NCI-H82 (cell line): ENCODE results near the gene FAM3A.
"Not testable (repeated sequence)": the region's sequence is repeated elsewhere in the genome, so short reads cannot be mapped to it uniquely, and the experiment has no call there.

Source experiments
- DNase-seq: peaks from one replicate; lab custom pipeline; 2025; lab: John Stamatoyannopoulos, UW

FAM3A gene

DNA sequence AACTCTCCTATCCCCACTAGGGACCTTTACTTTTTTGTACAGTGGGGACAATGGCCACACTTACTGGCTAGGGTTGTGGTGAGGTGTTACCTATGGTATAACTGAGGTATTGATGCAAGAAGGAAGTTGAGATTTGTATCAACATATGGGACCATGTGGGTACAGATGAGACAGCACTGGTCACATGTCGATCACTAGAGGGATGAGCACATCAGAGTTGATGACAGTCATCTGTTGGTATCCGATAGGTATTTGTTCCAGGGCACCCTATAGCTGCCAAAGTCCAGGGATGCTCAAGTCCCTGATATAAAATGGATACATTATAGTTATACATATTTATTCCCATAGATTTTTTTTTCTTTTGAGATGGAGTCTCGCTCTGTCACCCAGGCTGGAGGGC, 13.0 kb downstream of the FAM3A start:
- DNase-seq, result no peak

DNA sequence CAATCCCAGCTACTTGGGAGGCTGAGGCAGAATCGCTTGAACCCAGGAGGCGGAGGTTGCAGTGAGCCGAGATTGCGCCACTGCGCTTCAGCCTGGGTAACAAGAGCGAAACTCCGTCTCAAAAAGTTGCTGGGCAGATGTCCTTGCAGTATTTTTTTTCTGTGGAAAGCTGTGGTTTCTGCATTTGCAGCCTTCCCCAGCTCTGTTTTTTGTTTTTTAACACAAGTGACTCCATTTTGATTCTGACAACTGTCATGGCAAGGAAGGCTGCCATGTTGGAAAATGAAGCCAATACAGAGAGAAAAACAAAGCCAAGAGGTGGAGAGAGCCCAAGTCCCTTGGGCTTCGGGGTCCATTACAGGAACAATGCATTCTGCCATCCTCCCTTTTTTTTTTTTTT, 13.9 kb downstream of the FAM3A start:
- no peak for DNase-seq

DNA sequence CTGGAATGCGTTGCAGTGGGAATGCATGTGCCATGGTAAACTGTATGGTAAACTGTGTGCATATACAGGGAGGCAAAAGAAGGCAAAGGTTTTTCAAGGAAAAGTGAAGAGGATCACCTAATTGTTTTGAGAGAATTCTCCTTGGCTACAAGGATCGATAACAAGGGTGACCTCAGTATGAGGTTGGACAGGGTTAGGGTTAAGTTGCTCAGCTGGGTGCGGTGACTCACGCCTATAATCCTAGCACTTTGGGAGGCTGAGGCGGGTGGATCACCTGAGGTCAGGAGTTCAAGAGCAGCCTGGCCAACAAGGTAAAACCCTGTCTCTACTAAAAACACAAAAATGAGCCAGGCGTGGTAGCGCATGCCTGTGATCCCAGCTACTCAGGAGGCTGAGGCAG, 14.6 kb downstream of the FAM3A start:
- DNase-seq, result not testable (repeated sequence)

DNA sequence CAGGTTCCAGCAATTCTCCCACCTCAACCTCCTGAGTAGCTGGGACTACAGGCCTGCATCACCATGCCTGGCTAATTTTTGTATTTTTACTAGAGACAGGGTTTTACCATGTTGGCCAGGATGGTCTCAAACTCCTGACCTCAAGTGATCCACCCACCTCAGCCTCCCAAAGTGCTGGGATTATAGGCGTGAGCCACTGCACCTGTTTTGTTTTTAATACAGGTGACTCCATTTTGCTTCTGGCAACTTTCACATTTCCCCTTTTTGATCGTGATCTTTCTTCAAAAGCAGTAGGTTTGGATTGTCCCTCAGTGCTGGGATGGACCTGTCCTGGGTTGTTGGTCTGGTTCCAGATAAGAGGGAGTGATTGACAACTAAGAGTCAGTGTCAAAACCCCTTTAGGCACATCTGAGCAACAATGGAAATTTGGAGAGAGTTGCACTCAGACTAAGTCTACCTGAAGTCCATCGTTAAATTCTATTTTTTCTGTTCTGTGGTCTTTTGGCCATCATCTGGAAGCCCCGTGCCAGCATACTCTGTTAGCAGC, 19.4 kb downstream of the FAM3A start:
- not testable (repeated sequence) for DNase-seq

DNA sequence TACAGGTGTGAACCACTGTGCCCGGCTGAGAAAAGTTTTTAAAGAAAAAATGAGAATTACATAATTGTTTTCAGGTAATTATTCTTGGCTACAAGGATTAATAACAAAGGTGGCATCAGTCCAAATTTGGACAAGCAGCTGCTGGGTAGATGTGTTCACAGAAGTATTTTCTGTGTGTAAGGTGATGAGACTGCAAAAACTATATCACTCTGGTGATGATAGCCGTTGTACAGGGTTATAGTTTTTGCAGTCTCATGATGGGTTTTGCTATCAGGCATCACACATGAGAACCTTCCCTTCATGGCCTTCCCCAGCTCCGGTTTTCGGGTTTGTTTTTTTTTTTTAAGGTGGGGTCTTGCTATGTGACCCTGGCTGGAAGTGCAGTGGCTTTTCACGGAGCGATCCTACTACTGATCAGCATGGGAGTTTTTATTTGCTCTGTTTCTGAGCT, 20.5 kb downstream of the FAM3A start:
- DNase-seq, result no peak

DNA sequence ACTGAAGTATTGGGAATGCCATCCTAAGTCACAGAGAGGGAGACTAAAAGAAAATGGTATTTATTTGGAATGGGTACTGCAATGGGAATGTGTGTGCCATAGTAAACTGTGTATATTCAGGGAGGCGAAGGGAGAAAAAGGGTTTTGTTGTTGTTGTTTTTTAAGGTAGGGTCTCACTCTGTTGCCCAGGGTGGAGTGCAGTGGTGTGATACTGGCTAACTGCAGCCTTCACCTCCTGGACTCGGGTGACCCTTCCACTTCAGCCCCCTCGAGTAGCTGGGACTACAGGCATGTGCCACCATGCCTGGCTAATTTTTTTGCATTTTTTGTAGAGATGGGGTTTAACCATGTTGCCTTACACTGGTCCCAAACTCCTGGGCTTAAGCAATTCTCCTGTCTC, 21.3 kb downstream of the FAM3A start:
- no peak for DNase-seq

DNA sequence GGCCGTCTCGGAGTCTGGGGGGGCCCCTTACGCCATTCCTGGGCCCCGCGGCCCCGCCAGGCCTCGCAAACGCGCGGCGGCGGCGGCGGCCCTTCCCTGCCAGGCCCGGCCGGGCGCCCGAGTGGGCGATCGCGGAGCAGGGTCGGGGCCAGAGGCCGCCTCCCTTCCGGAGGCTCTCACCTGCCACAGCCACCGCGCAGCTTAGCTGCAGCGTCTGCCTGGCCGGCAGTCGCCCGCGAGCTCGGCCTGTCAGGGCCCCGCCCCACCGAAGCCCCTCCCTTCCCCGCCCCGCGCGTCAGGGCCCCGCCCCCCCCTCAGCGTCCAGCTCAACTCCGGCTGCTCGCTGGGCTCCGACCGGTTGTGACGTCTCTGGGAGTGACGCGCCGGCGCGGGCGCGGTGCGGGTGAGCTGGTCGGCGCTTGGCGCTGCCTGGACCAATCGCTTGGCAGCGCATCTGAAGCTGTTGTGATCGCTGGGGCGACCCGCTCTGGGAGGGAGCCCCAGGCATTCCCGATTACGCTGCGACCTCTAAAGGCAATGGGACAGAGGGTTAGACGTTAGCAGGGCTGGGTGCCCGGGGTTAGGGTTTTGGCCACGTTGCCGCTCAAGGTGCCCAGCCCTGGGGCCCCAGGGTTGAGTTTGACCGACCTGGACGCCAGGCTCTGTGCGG, 25.5 kb downstream of the FAM3A start, which contains the start of gene SLC10A3:
Gene SLC10A3, minus strand, starts transcription at position 216 of the 670 bp plus-strand sequence. CDS start 1,689 bp downstream, outside the sequence.
- peak; percentile 96 for DNase-seq

DNA sequence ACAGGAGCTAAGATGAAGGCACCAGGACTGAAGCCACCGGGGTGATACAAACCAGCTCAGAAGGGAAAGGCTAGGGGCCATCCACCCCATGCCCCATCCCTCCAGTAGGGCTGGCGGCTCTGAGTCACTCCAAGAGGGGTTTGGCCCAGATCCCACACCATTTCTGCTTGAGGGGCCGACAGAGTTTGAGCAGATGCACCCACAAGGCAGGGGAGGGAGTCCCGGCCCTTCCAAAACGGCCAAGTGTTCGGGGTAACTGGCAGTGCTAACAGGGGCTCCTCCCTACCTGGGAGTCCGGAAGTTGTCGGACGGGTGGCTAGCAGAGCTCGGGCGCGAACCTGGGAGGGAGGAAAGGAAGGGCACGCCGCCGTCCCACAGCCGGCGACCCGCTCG, 26.0 kb downstream of the FAM3A start:
- DNase-seq, result peak; percentile 33

DNA sequence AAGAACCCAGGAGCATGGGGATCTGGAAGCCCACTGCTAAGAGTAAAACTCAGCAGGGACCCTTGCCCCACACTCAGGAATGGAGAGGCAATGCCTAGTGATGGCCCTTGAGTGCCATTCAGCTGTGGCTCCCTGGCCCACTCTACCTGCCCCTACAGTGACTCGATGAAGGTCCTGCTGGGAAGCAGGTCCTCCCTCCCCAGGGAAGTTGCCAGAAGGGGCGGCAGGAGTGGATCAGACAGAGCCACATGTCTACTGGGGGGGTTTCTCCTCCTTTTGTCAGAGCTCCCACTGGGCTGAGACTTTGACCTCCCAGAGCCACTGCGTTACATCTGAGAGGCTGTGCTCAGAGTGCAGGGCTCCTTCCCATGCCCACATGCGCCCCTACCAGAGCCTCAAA, 26.9 kb downstream of the FAM3A start:
- no peak for DNase-seq

DNA sequence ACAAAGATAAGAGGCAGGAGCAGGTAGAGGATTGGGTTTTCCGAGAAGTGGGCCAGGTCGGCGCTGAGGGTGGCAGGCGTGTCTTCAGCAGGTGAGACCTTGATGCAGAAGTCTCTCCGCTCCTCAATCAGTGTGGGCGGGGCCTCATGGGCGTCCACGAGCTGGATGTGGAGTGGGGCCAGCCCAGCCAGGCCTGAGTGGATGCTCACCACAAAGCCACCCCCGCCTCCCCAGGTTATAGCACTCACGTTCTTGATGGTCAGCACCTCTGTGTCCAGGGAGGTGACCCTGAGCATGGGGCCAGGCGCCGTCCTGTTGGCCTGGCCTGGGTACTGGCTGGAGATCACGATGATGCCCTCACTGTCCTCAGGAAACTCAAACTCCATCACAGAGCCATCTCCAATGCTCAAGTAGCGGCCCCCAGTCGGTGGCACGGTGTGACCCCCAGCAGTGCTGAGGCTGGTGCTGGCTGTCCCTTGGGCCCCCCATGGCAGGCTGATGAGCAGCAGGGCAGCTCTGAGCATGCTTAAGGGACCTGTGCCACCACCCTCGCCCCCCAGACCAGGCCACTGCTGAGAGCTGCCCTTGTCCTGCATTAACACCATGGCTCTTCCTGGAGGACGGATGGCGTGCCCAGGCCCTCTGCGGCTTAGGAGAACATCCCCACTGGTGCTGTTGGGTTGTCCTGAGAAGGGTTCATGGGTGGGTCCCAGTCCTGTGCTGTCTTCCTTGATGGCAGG, 27.5 kb downstream of the FAM3A start:
- DNase-seq, result no peak

DNA sequence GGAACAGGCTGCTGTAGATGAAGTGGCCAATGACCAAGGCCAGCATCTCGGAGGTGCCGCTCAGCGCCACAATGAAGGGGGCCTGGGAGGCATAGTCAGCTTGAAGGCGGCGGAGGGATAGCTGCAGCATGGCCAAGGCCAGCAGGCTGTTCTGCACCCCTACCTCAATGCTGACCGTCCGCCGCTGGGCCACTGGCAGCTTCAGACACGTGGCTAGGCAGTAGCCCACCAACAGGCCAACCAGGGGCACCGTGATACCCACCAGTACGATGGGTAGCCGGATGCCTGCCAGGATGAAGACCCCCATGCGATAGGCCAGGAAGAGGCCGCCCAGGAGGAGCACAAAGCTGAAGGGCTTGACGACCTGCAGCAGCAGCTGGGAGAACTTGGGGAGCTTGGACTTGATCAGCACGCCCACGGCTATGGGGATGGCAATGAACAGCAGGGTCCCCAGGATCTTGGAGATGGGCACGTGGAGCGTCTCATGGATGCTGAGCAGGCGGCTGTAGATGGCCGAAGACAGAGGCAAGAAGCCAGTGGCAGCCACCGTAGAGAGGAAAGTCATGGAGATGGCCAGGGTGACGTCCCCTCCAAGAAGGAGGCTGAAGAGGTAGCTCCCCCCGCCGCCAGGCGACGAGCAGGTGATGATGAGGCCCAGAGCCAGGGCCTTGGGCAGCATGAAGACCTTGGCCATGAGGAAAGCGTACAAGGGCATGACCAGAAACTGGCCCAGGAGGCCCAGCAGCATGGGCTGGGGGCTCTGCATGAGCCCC, 28.3 kb downstream of the FAM3A start:
- no peak for DNase-seq

DNA sequence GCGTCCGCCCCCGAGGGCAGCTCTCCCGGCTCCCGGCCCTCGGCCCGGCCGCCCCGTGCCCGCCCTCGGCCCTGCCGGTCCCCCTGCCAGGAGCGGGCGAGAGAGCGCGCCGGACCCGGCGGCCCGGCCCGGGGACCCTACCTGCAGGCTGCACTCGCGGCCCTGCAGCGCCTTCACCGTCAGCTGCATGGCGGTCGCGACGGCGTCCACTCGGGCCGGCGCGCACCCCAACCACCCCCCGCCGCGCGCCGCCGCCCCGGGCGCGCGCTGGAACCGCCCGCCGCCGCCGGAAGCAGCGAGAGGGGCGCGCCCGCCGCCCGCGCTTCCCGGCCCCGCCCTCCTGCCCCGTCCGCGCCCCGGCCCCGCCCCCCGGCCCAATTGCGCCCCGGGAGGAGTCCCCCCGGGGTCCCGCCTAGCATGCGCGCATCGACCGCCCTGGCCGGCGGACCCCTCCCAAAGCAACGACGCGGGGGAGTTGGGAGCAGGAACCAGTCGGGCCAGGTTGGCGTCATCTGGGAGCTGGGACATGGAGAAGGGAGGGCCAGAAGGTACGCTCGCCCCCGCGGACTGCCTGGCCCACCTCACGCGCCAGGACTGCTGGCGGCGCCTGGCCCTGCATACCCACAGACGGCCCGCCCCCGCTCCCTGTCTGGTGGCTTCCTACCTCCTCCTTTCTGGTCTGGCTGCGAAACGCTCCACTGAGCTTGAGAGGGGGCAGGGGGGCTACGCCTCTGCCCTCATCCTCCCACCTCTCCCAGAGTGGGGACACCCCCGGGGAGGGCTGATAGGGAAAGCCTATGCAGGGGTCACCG, 29.4 kb downstream of the FAM3A start, which contains the start of gene UBL4A:
Gene UBL4A, minus strand, starts transcription at position 220 of the 812 bp plus-strand sequence. Its CDS starts 31 bp downstream, at position 189.
- peak; percentile 80 for DNase-seq

DNA sequence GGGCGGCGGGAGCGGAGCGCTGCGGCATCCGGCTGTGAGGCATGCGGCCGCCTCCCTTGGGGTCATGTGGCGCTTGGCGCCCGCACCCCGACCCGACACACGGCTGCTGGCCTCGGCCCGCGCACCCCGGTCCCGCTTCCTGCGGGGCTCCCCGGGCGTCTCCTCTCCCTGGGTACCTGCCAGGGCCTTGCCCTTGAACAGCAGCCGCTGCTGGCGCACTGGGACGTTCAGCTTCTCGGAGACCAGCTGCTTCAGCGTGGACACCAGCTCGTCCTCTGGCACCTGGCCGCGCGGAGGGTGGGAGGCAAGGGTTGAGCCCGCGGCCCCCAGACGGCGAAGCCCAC, 30.0 kb downstream of the FAM3A start:
- DNase-seq, result no peak

DNA sequence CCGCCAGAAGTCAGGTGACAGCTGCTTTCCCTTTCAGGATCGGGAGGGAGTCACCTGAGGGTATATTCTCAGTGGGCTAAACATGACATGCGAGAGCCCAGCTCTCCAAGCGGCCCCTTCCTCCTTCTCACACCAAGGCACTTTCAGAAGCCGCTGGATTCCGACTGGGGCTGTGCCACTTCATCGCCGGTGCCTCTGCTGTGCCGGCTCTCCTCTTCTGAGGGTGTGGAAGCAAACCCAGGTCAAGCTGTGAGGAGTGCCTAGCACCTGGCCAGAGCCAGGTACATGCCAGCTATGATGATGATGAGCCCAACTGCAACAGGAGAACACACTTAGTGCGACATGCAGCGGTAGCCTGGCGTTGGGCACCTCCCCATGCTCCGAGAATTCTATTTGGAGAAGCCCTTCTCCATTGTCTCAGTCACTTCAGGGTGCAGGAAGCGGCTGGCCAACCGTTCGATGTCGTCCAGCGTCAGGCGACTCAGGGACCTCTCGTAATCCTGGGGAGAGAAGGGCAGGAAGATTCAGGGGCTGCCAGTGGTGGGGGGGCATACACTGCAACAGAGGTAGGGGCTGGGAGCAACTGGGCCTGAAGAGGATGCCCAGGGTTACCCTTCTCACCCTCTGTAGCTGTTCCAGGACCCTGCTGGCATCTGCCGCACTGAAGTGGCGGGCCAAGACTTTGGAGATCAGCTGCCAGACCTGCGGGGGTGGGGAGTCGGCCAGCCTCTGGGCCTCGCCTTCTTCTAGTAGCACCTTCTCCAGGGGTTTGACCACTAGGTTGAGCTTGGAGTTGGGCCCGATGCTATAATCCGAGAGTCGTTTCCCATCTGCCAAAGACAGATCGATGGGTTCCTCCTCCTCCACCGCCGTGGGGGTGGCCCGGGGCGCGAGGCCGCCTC, 30.6 kb downstream of the FAM3A start:
- DNase-seq, result peak; percentile 39

DNA sequence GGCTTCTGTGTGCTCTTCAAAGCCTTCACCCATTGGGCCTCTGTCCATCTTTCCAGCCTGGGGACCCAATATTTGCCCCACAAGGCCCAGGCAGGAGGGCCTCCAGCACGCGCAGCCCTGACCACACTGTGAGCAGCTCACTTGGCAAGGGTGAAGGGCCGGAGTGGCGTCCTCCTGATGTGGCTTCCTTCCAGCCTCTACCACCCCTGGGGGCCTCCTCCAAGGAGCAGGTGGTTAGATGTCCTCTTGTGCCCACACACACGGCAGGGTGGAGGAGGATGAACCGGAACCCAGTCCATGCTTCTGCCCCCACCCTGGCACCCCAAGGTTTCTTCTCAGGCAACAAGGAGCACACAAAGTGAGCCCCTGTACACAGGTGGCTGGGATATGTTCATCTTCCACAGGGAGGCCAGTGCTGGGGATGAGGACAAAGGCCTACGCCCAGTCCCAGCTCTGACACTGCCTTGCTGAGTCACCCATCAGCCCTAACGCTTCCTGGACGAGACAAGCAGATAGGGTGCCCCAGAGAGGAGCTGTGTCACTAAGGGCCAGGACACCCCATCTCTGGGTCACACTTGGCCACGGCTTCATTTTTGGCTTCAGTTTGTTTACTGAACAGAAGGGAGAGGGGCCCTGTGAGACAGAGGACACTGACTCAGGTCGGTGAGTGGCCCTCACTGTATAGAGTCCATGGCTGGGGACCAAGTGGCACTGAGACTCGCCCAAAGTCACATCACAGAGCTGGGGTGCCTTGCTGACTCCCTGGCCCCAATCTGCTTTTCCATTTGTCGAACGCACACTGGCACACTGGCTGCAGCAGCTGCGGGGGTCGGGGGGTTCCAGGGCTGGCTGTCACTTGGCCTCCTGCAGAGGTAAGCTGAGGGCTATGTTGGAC, 31.5 kb downstream of the FAM3A start:
- no peak for DNase-seq

DNA sequence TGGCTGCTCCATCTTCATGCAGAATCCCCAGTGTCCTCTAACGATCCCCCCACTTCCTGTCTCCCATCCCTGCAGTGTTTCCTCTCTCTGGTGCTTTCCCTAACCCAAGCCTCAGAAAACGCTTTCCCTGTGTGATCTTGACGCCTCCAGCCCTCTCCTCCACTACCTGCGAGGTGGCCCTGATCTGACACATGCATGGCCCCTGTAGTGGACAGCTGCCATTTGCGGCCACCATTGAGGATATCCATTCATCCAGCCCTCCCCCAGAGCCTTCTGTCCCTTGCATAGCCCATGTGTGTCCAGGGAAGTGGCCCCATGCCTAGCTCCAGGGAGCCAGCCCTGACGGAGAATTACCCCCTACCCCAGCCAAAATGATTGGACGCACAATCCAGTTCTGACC, 32.7 kb downstream of the FAM3A start:
- DNase-seq, result no peak

DNA sequence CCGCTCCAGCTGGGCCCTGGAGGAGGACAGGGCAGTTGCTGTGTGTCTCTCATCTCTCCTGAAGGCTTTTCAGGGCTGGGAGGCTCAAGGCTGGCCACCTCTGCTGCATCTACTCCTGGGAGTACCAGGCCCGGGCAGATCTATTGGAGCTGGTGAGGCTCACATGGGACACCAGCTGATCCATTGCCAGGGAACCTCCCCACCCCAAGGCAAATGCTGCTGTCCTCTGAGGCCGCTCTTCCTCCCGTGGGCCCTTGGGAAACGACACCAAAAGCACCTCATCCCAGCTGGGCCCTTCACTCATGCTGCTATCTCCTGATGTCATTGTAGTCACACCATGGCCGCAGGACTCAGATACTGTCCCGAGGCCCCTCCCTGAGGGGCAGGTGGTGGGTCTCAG, 33.2 kb downstream of the FAM3A start:
- no peak for DNase-seq

DNA sequence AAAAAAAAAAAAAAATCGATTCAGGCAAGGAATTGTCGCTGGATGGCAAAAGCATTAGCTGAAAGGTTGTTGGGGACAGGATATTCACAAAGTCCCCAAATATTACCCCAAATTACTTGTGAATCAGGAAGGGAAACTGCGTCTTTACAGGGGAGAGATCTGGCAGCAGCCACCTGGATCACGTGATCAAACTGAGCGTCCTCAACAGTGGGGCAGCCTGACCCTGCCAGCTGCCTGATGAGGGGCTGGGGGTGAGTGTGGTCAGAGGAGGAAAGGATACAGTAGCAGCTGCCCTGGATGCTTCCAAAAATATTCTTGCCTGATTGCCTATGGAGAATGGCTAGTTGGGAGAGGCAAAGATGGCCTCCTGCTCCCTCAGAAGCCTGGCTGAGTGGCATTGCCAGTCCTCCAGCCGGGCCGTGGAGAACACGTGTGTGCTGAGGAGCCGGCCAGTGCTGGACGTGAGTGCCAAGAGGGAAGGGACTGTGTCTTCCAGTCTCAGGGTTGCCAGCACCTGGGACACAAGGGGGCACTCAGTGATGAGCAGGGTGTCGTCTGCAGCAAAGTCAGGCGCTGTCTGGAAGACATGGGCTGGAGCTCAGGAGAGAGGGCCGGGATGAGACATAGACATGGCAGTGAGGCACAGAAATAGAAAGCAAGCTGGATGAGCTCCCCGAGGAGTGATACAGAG, 34.0 kb downstream of the FAM3A start:
- DNase-seq, result no peak

DNA sequence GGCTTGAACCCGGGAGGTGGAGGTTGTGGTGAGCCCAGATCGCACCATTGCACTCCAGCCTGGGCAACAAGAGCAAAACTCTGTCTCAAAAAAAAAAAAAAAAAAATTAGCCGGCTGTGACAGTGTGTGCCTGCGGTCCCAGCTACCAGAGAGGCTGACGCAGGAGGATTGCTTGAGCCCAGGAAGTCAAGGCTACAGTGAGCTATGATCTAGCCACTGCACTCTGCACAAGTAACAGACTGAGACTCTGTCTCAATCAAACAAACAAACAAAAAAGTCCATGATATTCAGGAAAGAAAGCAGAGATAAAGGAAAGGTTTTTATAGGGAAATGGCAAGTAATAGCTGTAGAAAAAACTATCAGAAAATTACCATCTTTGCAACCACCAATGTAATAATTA, 34.8 kb downstream of the FAM3A start:
- no peak for DNase-seq
